ENCODE measurements around the gene KRTAP1-1.
"Not testable (repeated sequence)": the region's sequence is repeated elsewhere in the genome, so short reads cannot be mapped to it uniquely, and the experiment has no call there.

Gene KRTAP1-1

DNA sequence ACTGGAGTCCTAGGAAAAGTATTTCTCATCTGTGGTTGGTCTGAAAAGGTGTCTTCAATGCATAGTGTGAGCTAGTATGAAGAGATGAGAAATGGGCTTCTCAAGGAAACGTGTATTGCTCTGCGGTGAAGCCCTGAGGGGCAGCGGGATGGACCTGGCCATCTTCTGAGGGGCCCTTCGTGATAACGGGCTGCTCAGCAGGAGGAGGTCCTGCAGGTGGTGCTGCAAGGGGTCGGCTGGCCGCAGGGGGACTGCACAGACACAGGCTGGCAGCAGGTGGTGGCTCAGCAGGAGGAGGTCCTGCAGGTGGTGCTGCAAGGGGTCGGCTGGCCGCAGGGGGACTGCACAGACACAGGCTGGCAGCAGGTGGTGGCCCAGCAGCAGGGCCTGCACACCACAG is 13.3 kb upstream of the KRTAP1-1 start:
- H3K4me1 ChIP-seq (ENCODE audit: control insufficient read depth, insufficient read depth, low read length); H3K27me3 ChIP-seq (ENCODE audit: control insufficient read depth in 1 of 2, insufficient read depth in 2 of 2, low read length in 2 of 2); H3K36me3 ChIP-seq (ENCODE audit: control insufficient read depth in 2 of 2, insufficient read depth in 2 of 2, low read length in 2 of 2); H3K9me3 ChIP-seq (ENCODE audit: control insufficient read depth in 2 of 2, low read length in 2 of 2); H3K9ac ChIP-seq (ENCODE audit: low read length in 2 of 2); H3K27ac ChIP-seq (ENCODE audit: low read length); H3K4me3 ChIP-seq (ENCODE audit: low read length in 2 of 2): not testable (repeated sequence)

DNA sequence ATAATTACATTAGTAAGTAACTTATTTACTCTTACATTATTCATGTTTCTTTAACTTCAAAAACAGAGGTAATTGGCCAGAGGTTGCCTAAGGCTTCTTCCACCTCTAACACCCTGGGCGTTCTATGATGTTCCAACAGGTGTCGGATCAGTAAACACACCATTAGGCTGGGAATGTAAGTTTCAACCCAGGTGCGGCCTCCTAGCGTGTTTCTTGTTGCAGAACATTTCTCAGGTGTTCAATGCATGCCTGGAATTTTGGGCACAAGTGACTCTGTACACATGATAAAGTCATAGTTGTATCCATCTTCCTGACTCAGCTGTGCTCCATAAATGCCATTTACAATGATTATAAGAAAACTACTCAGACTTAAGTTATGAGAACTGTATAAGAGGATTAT is 12.8 kb upstream of the KRTAP1-1 start:
- H3K9ac ChIP-seq (ENCODE audit: low read length in 2 of 2) = no peak overlapping the region
- H3K4me1 ChIP-seq (ENCODE audit: control insufficient read depth, insufficient read depth, low read length) = no peaks in the 10 kb centered on the region
- no peak overlapping the region for H3K4me3 ChIP-seq (ENCODE audit: low read length in 2 of 2)
- peaks cover 0 to 7% of the 10 kb centered on the region in 2 donors for H3K9me3 ChIP-seq (ENCODE audit: control insufficient read depth in 2 of 2, low read length in 2 of 2)
- no peak overlapping the region for H3K27ac ChIP-seq (ENCODE audit: low read length)
- H3K36me3 ChIP-seq (ENCODE audit: control insufficient read depth in 2 of 2, insufficient read depth in 2 of 2, low read length in 2 of 2) = no peaks in the 10 kb centered on the region
- H3K27me3 ChIP-seq (ENCODE audit: control insufficient read depth in 1 of 2, insufficient read depth in 2 of 2, low read length in 2 of 2) = peaks cover 0 to 4% of the 10 kb centered on the region in 2 donors

DNA sequence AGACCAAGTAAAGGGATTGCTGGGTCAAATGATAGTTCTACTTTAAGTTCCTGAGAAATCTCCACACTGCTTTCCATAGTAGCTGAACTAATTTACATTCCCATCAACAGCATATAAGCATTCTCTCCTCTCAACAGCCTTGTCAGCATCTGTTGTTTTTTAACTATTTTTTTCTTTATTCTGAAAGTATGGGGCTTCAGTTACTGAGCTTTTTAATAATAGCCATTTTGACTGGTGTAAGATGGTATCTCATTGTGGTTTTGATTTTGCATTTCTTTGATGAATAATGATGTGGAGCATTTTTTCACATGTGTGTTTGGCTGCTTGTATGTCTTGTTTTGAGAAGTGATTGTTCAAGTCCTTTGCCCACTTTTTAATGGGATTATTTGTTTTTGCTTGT is 11.3 kb upstream of the KRTAP1-1 start:
- H3K4me3 ChIP-seq (ENCODE audit: low read length in 2 of 2) = no peak overlapping the region
- peaks cover 3 to 4% of the 10 kb centered on the region in 2 donors for H3K27me3 ChIP-seq (ENCODE audit: control insufficient read depth in 1 of 2, insufficient read depth in 2 of 2, low read length in 2 of 2)
- no peaks in the 10 kb centered on the region for H3K36me3 ChIP-seq (ENCODE audit: control insufficient read depth in 2 of 2, insufficient read depth in 2 of 2, low read length in 2 of 2)
- H3K4me1 ChIP-seq (ENCODE audit: control insufficient read depth, insufficient read depth, low read length) = no peaks in the 10 kb centered on the region
- H3K27ac ChIP-seq (ENCODE audit: low read length) = no peak overlapping the region
- H3K9me3 ChIP-seq (ENCODE audit: control insufficient read depth in 2 of 2, low read length in 2 of 2) = peaks cover 0 to 4% of the 10 kb centered on the region in 2 donors
- no peak overlapping the region for H3K9ac ChIP-seq (ENCODE audit: low read length in 2 of 2)

GRCh38 chr17:41049110-41049509 is 7.9 kb upstream of the KRTAP1-1 start:
- Histone ChIP-seq H3K4me3 (ENCODE audit: low read length in 2 of 2) (no peak overlapping the region), H3K4me1 (ENCODE audit: control insufficient read depth, insufficient read depth, low read length) (no peaks in the 10 kb centered on the region), H3K9me3 (ENCODE audit: control insufficient read depth in 2 of 2, low read length in 2 of 2) (peaks cover 0 to 2% of the 10 kb centered on the region in 2 donors), H3K9ac (ENCODE audit: low read length in 2 of 2) (no peak overlapping the region), H3K27ac (ENCODE audit: low read length) (no peak overlapping the region), H3K27me3 (ENCODE audit: control insufficient read depth in 1 of 2, insufficient read depth in 2 of 2, low read length in 2 of 2) (peaks cover 3 to 5% of the 10 kb centered on the region in 2 donors), H3K36me3 (ENCODE audit: control insufficient read depth in 2 of 2, insufficient read depth in 2 of 2, low read length in 2 of 2) (no peaks in the 10 kb centered on the region)

- Histone ChIP-seq H3K27me3 (ENCODE audit: control insufficient read depth in 1 of 2, insufficient read depth in 2 of 2, low read length in 2 of 2) (peaks cover 3 to 5% of the 10 kb centered on the region in 2 donors), H3K9ac (ENCODE audit: low read length in 2 of 2) (no peak overlapping the region), H3K9me3 (ENCODE audit: control insufficient read depth in 2 of 2, low read length in 2 of 2) (no peaks in the 10 kb centered on the region), H3K27ac (ENCODE audit: low read length) (no peak overlapping the region), H3K4me3 (ENCODE audit: low read length in 2 of 2) (no peak overlapping the region), H3K4me1 (ENCODE audit: control insufficient read depth, insufficient read depth, low read length) (no peaks in the 10 kb centered on the region), H3K36me3 (ENCODE audit: control insufficient read depth in 2 of 2, insufficient read depth in 2 of 2, low read length in 2 of 2) (no peaks in the 10 kb centered on the region)
Measured at GRCh38 chr17:41048441-41048840, 7.2 kb upstream of the KRTAP1-1 start.

- not testable (repeated sequence) for H3K27me3 ChIP-seq (ENCODE audit: control insufficient read depth in 1 of 2, insufficient read depth in 2 of 2, low read length in 2 of 2); H3K9ac ChIP-seq (ENCODE audit: low read length in 2 of 2); H3K27ac ChIP-seq (ENCODE audit: low read length); H3K4me1 ChIP-seq (ENCODE audit: control insufficient read depth, insufficient read depth, low read length); H3K9me3 ChIP-seq (ENCODE audit: control insufficient read depth in 2 of 2, low read length in 2 of 2); H3K36me3 ChIP-seq (ENCODE audit: control insufficient read depth in 2 of 2, insufficient read depth in 2 of 2, low read length in 2 of 2); H3K4me3 ChIP-seq (ENCODE audit: low read length in 2 of 2)
Measured at GRCh38 chr17:41046735-41047465, 5.7 kb upstream of the KRTAP1-1 start, which contains the start of gene KRTAP2-1. KRTAP2-1 (minus strand) TSS chr17:41047316; CDS start chr17:41047267, 49 bp downstream.

DNA sequence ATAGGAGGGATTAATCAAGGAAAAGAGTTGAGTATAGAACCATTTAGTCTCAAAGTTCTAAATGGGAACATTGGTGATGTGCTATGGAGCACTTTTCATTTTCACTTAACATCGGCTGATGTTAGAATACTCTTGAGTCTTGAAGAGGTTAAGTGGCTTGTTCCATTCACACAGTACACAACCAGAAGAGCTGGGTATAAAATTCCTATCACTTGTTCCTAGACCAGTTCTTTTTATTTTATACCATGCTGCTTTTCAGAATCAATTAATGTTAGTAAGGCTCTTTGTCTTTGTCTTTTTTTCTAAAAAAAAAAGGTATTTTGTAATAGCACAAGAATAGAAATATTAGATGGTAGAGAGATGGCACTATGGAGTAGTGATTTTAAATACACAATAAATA is 1.7 kb upstream of the KRTAP1-1 start:
- Histone ChIP-seq H3K27me3 (ENCODE audit: control insufficient read depth in 1 of 2, insufficient read depth in 2 of 2, low read length in 2 of 2) (peaks cover 0 to 2% of the 10 kb centered on the region in 2 donors), H3K9me3 (ENCODE audit: control insufficient read depth in 2 of 2, low read length in 2 of 2) (no peaks in the 10 kb centered on the region), H3K4me3 (ENCODE audit: low read length in 2 of 2) (no peak overlapping the region), H3K36me3 (ENCODE audit: control insufficient read depth in 2 of 2, insufficient read depth in 2 of 2, low read length in 2 of 2) (no peaks in the 10 kb centered on the region), H3K27ac (ENCODE audit: low read length) (no peak overlapping the region), H3K9ac (ENCODE audit: low read length in 2 of 2) (no peak overlapping the region), H3K4me1 (ENCODE audit: control insufficient read depth, insufficient read depth, low read length) (no peaks in the 10 kb centered on the region)

GRCh38 chr17:41037853-41038350 is 3.3 kb downstream of the KRTAP1-1 start:
- H3K36me3 ChIP-seq (ENCODE audit: control insufficient read depth in 2 of 2, insufficient read depth in 2 of 2, low read length in 2 of 2) = no peaks in the 10 kb centered on the region
- H3K27me3 ChIP-seq (ENCODE audit: control insufficient read depth in 1 of 2, insufficient read depth in 2 of 2, low read length in 2 of 2) = peaks cover 0 to 2% of the 10 kb centered on the region in 2 donors
- no peaks in the 10 kb centered on the region for H3K4me1 ChIP-seq (ENCODE audit: control insufficient read depth, insufficient read depth, low read length)
- no peaks in the 10 kb centered on the region for H3K9me3 ChIP-seq (ENCODE audit: control insufficient read depth in 2 of 2, low read length in 2 of 2)
- no peak overlapping the region for H3K9ac ChIP-seq (ENCODE audit: low read length in 2 of 2)
- no peak overlapping the region for H3K27ac ChIP-seq (ENCODE audit: low read length)
- H3K4me3 ChIP-seq (ENCODE audit: low read length in 2 of 2) = no peak overlapping the region

GRCh38 chr17:41034346-41034935 is 6.8 kb downstream of the KRTAP1-1 start, which contains the start of gene KRTAP1-3:
KRTAP1-3 (minus strand) TSS chr17:41034874; CDS start chr17:41034821, 53 bp downstream.
- not testable (repeated sequence) for H3K9me3 ChIP-seq (ENCODE audit: control insufficient read depth in 2 of 2, low read length in 2 of 2); H3K4me3 ChIP-seq (ENCODE audit: low read length in 2 of 2); H3K27ac ChIP-seq (ENCODE audit: low read length); H3K36me3 ChIP-seq (ENCODE audit: control insufficient read depth in 2 of 2, insufficient read depth in 2 of 2, low read length in 2 of 2); H3K27me3 ChIP-seq (ENCODE audit: control insufficient read depth in 1 of 2, insufficient read depth in 2 of 2, low read length in 2 of 2); H3K9ac ChIP-seq (ENCODE audit: low read length in 2 of 2); H3K4me1 ChIP-seq (ENCODE audit: control insufficient read depth, insufficient read depth, low read length)

DNA sequence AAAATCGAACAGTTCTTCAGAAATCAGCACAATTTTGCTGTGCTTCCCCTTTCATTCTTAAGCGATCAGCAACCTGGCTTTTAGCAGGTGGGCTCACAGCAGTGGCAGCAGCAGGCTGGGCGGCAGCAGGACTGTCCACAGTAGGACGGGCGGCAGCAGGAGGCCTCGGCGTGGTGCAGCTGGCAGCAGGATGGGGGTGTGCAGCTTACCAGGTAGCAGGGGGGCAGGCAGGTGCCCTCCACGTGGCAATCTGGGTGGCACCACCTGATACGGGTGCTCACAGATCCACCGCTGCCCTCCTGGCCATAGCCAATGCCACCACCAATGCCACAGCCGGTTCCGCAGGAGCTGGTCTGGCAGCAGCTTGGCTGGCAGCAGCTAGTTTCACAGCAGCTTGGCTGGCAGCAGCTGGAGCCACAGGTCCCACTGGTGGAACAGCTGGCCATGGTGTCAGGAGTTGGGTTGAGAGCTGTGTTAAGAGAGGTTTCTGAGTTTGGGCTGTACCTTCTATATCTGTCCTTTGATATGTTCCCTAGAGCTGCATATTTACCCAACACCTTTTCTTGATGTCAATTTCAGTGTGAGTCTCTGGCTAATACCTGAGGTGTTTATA is 11.5 kb downstream of the KRTAP1-1 start, which contains the start of gene KRTAP1-4:
KRTAP1-4 (minus strand) TSS at position 563 of the 613 bp plus-strand sequence; CDS start at position 446, 117 bp downstream.
- Histone ChIP-seq H3K9ac (ENCODE audit: low read length in 2 of 2) (no peak within 1 kb of the TSS), H3K27me3 (ENCODE audit: control insufficient read depth in 1 of 2, insufficient read depth in 2 of 2, low read length in 2 of 2) (peaks cover 0 to 2% of the 10 kb centered on the region in 2 donors), H3K4me1 (ENCODE audit: control insufficient read depth, insufficient read depth, low read length) (no peaks in the 10 kb centered on the region), H3K9me3 (ENCODE audit: control insufficient read depth in 2 of 2, low read length in 2 of 2) (no peaks in the 10 kb centered on the region), H3K36me3 (ENCODE audit: control insufficient read depth in 2 of 2, insufficient read depth in 2 of 2, low read length in 2 of 2) (no peaks in the 10 kb centered on the region), H3K27ac (ENCODE audit: low read length) (no peak within 1 kb of the TSS), H3K4me3 (ENCODE audit: low read length in 2 of 2) (no peak within 1 kb of the TSS)

Data from stomach smooth muscle (tissue), 2 donors.